ENCODE results near the gene NFKBIE. TPM values are rescaled to one million over a fixed set of nuclear protein-coding genes. Genes with fewer than 3 reads are reported as not detected.
A peak's percentile ranks its signal among the peaks of the same experiment; 100 is the strongest.

NFKBIE gene
- total and polyA plus RNA-seq, 2 of the 13 experiments (the other 11 are each of a cell fraction or from before 2014, with no cell fraction given) = 6.7 to 14.5 TPM

DNA sequence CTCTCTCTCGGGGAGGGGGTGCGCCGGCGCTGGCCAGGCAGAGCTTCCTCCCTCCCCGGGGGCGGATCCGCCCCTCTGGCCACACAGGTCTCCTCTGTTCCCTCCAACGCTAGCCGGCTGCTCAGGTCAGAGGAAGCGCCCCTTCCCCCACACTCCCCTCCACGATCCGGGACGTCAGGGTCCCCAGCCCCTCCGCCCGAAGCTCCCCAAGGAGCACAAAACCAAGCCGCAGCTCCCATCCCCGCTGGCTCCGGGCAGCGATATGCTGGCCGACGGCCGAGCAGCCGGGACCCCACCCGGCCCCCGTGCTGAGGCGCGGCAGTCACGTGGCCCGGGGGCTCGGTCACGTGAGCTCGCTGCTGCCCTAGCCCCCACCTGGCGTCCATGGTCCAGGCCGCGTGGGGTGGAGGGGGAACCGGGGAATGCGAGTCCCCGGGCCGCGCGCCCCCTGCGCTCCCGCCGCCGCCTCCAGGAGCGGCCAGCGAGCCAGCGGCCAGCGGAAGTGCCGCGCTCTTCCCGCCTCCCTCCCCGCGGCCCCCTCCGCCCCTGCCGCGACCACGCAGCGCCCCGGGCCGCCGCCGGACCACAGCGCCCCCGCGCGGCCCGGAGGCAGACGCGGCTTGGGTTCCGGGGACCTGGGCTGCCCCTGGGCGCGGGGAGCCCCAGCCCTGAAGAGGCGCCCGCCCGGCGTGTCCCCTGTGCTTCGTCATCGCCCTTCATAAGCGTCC is 8.2 kb downstream of the NFKBIE start, which contains the start of gene SLC35B2 (continued):
- no peak for TF ChIP-seq TBX3 (IDR thresholded peaks at IDR 0.05; ENCODE audit: borderline replicate concordance)
- TF ChIP-seq, protein P1, sequence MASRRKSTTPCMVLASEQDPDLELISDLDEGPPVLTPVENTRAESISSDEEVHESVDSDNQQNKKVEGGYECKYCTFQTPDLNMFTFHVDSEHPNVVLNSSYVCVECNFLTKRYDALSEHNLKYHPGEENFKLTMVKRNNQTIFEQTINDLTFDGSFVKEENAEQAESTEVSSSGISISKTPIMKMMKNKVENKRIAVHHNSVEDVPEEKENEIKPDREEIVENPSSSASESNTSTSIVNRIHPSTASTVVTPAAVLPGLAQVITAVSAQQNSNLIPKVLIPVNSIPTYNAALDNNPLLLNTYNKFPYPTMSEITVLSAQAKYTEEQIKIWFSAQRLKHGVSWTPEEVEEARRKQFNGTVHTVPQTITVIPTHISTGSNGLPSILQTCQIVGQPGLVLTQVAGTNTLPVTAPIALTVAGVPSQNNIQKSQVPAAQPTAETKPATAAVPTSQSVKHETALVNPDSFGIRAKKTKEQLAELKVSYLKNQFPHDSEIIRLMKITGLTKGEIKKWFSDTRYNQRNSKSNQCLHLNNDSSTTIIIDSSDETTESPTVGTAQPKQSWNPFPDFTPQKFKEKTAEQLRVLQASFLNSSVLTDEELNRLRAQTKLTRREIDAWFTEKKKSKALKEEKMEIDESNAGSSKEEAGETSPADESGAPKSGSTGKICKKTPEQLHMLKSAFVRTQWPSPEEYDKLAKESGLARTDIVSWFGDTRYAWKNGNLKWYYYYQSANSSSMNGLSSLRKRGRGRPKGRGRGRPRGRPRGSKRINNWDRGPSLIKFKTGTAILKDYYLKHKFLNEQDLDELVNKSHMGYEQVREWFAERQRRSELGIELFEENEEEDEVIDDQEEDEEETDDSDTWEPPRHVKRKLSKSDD (CRISPR knock-in tag; IDR thresholded peaks at IDR 0.05; ENCODE audit: low read depth) = peak; percentile 66; the same call in 1 of the 2 replicates
- TF ChIP-seq NFIB (CRISPR knock-in tag; IDR thresholded peaks at IDR 0.05; ENCODE audit: borderline replicate concordance) = no peak
- peak; percentile 93; the same call in 1 of the 2 replicates for TF ChIP-seq ZBTB42 (CRISPR knock-in tag; IDR thresholded peaks at IDR 0.05)
- TF ChIP-seq IKZF4 (CRISPR knock-in tag; IDR thresholded peaks at IDR 0.05; ENCODE audit: borderline replicate concordance, low read depth, not compliant biosample characterization) = peak; percentile 86
- TF ChIP-seq MAZ (IDR thresholded peaks at IDR 0.05; ENCODE audit: borderline replicate concordance, low read depth, low read length) = peak; percentile 89
- TF ChIP-seq MAZ (CRISPR knock-in tag; IDR thresholded peaks at IDR 0.05; ENCODE audit: low read depth) = peak; percentile 99
- TF ChIP-seq ZNF121 (CRISPR knock-in tag; IDR thresholded peaks at IDR 0.05) = peak; percentile 77; the same call in 1 of the 2 replicates
- TF ChIP-seq GABPA (IDR thresholded peaks at IDR 0.05; ENCODE audit: low read depth, low read length) = no peak
- peak; percentile 58 for TF ChIP-seq GABPA (CRISPR knock-in tag; IDR thresholded peaks at IDR 0.05; ENCODE audit: low read depth)
- TF ChIP-seq, protein P2, sequence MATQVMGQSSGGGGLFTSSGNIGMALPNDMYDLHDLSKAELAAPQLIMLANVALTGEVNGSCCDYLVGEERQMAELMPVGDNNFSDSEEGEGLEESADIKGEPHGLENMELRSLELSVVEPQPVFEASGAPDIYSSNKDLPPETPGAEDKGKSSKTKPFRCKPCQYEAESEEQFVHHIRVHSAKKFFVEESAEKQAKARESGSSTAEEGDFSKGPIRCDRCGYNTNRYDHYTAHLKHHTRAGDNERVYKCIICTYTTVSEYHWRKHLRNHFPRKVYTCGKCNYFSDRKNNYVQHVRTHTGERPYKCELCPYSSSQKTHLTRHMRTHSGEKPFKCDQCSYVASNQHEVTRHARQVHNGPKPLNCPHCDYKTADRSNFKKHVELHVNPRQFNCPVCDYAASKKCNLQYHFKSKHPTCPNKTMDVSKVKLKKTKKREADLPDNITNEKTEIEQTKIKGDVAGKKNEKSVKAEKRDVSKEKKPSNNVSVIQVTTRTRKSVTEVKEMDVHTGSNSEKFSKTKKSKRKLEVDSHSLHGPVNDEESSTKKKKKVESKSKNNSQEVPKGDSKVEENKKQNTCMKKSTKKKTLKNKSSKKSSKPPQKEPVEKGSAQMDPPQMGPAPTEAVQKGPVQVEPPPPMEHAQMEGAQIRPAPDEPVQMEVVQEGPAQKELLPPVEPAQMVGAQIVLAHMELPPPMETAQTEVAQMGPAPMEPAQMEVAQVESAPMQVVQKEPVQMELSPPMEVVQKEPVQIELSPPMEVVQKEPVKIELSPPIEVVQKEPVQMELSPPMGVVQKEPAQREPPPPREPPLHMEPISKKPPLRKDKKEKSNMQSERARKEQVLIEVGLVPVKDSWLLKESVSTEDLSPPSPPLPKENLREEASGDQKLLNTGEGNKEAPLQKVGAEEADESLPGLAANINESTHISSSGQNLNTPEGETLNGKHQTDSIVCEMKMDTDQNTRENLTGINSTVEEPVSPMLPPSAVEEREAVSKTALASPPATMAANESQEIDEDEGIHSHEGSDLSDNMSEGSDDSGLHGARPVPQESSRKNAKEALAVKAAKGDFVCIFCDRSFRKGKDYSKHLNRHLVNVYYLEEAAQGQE (IDR thresholded peaks at IDR 0.05; ENCODE audit: borderline replicate concordance in 1 of 2, low read depth in 1 of 2, low read length in 2 of 2) = no peak
- peak; percentile 85 for TF ChIP-seq ZNF276 (CRISPR knock-in tag; IDR thresholded peaks at IDR 0.05; ENCODE audit: low read depth)
- TF ChIP-seq ZNF251 (CRISPR knock-in tag; IDR thresholded peaks at IDR 0.05) = no peak
- peak; percentile 87 for TF ChIP-seq TAF1 (CRISPR knock-in tag; IDR thresholded peaks at IDR 0.05)
- peak; percentile 95; the same call in 1 of the 2 replicates for TF ChIP-seq ZFP82 (CRISPR knock-in tag; IDR thresholded peaks at IDR 0.05; ENCODE audit: borderline replicate concordance)
- peak; percentile 72; the same call in 1 of the 2 replicates for TF ChIP-seq ZNF225 (CRISPR knock-in tag; IDR thresholded peaks at IDR 0.05)
- TF ChIP-seq NRL (CRISPR knock-in tag; IDR thresholded peaks at IDR 0.05; ENCODE audit: borderline replicate concordance) = peak; percentile 92

All from HepG2 (cell line).